Measurements from ENCODE around the gene HSPD1.

DNA sequence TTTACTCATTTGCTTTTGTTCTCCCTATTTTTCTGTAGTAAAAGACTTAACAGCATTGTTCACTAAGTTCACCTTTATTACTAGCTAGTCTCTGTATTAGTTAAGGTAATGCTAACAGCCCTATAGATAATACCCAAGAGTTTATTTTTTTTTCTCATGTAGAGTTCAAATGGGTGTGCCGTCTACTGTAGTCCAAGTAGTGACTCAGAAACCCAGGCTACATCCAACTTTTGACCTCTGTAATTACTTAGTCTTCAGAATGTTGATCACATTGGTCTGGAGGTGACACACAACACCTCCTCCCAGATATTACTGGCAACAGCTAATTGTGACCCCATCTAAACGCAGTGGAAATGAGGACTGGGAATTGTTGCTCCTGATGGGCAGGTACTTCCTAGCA is 38.6 kb downstream of the HSPD1 start:
- TF ChIP-seq, protein P1, sequence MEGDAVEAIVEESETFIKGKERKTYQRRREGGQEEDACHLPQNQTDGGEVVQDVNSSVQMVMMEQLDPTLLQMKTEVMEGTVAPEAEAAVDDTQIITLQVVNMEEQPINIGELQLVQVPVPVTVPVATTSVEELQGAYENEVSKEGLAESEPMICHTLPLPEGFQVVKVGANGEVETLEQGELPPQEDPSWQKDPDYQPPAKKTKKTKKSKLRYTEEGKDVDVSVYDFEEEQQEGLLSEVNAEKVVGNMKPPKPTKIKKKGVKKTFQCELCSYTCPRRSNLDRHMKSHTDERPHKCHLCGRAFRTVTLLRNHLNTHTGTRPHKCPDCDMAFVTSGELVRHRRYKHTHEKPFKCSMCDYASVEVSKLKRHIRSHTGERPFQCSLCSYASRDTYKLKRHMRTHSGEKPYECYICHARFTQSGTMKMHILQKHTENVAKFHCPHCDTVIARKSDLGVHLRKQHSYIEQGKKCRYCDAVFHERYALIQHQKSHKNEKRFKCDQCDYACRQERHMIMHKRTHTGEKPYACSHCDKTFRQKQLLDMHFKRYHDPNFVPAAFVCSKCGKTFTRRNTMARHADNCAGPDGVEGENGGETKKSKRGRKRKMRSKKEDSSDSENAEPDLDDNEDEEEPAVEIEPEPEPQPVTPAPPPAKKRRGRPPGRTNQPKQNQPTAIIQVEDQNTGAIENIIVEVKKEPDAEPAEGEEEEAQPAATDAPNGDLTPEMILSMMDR (IDR thresholded peaks at IDR 0.05; ENCODE audit: low read depth, low read length, poor library complexity, severe bottlenecking): no peak
- TF ChIP-seq EZH2phosphoT487 (IDR thresholded peaks at IDR 0.05; ENCODE audit: borderline replicate concordance, low read length): no peak
